GM18873 (cell line): ENCODE results near the gene SLC35A2.
"Not testable (repeated sequence)": the region's sequence is repeated elsewhere in the genome, so short reads cannot be mapped to it uniquely, and the experiment has no call there.

ENCODE experiments used
- ATAC-seq: cut with Tn5 transposase; IDR thresholded peaks from one replicate; pipeline ENCODE4 v1.9.1; 2021; ENCODE audit warnings: mild to moderate bottlenecking, moderate library complexity, moderate number of reproducible peaks; ENCODE audit not compliant: unreplicated experiment, low FRiP score

The SLC35A2 gene

DNA sequence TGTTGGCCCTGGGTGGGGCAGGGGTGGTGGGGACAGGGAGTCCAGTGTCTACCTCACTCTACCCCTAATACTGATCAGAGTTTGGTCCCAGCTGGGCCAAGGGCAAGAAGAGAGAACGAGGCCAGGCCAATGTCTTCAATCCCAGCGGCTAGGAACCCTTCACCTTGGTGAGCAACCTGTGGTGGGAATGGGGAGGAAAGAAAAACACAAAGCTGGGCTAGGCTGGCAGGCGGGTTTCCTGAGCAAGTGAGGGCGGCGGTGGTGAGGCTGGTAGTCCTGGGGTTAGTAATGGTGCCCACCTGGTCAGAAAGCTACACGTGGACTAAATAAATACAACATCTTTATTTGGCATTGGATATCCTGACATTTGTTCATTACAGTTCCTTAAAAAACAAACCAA is 8.2 kb downstream of the SLC35A2 start:
- no peak for ATAC-seq

DNA sequence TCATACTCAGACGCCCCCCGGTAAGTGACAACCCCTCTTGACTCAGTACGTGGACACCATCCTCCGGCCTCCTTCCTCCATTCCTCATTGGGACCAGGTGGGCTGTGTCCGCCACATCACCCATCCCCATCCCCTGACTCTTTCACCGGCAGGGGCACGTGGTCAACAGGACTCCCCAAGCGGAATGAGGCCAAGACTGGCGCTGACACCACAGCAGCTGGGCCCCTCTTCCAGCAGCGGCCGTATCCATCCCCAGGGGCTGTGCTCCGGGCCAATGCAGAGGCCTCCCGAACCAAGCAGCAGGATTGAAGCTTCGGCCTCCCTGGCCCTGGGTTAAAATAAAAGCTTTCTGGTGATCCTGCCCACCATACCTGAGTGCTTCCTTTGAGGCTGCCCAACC is 8.7 kb downstream of the SLC35A2 start:
- no peak for ATAC-seq

DNA sequence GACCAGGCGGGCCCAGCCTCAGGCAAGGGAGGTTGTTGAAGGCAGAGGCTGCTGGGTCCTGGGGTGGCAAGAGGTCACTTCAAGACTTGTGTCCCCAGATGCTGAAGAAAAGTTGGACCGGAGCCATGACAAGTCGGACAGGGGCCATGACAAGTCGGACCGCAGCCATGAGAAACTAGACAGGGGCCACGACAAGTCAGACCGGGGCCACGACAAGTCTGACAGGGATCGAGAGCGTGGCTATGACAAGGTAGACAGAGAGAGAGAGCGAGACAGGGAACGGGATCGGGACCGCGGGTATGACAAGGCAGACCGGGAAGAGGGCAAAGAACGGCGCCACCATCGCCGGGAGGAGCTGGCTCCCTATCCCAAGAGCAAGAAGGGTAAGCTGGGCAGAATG is 9.3 kb downstream of the SLC35A2 start:
- ATAC-seq, result no peak

DNA sequence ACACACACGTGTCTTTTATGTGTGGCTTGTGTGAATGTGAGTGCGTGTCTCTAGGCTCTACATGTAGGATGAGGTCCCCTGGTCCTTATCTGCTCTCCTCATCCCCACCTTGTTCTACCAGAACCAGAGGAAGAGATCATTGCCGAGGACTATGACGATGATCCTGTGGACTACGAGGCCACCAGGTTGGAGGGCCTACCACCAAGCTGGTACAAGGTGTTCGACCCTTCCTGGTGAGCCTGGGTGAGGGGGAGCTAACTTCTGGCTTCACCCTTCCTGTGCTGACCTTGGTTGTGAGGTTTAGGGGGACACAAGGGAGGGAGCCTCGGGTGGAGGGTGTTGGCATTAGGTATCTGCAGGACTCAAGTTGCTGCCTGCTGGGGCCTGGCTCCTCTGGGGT is 10.4 kb downstream of the SLC35A2 start:
- ATAC-seq, result no peak

- no peak for ATAC-seq
Observed at GRCh38 chrX:48899078-48899410, 12.4 kb downstream of the SLC35A2 start.

GRCh38 chrX:48897625-48898306 is 13.7 kb downstream of the SLC35A2 start, which contains the start of the genes PQBP1 and TIMM17B:
PQBP1 (plus strand) TSS chrX:48897930; CDS start chrX:48898510, 580 bp downstream.
TIMM17B (minus strand) TSS chrX:48897768; CDS start chrX:48897749, 19 bp downstream.
- ATAC-seq, result peak; percentile 86

DNA sequence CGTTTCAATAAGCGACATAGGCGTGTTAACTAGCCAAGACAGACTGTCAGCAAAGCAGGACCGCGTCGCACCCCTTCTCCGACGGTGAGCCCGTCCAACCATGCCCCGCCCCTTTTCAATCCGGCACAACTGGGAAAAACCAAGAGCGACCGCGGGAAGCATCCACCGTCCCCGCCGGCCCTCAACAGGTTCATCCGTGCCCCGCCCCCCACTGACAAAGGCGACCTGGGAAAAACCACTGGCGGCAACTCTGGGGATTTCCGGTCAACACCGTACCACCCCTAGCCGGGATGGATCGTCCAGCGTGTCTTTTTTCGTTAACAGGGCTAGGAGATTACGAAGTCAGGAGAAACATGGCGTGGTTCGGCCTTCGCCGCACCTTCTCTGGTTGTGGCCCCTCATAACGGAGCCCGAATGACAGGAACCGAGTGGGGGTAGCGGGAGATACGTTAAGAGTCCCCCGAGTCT is 14.3 kb downstream of the SLC35A2 start:
- ATAC-seq, result no peak

DNA sequence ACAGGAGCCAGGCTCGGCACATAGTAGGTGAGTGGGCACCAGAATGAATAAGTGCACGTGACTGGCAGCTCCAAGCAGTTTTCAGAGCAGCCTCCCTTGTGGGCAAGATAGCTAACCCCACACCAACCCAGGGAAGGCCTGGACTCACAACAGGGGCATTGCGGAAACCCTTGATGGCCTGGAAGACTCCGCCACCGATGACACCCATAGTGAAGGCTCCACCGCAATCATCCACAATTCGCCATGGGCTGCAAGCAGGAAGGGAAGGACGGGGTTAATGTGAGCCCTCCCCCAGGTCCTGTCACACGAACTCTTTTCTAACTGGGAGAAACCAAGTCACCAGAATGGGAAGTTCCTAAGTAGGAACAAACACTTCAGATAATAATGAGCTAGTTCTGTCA is 14.8 kb downstream of the SLC35A2 start:
- no peak for ATAC-seq

DNA sequence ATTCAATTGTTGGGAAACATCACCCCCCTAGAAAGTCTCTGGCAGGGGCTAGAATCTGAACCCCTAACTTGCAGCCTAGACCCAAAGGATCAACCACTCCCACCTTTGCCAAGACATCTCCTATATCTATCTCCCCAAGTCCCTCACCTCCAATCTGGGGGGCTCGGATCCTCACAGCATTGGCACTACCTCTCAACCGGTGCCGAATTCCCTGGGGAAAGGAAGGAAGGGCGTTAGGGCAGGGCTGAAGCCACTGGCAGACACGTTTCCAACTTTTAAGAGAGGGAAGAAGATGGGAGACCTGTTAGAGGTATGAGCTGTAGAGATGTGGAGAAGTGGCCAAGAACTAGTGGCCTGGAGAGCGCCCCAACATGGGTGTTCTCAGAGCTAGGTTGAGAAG is 16.6 kb downstream of the SLC35A2 start:
- ATAC-seq, result no peak

- ATAC-seq, result no peak
Observed at GRCh38 chrX:48893556-48894348, 17.7 kb downstream of the SLC35A2 start.

DNA sequence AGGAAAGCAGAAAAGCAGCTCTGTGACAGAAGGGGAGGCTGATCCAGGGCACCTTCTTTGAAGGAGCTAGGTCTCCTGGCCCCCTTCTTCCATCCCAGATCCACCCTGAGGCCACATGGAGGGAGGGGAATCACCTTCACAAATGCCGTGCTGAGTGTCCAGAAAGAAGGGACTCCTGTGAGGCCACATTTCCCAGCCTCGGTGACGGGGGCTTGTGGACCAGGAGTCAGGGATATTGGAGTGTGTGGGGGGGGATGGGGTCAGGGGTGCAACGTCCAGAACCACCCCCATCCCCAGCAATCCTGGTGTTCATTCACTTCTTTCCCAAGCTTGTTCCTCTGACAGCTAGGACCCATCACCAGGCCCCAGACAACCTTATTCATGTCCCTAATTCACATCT is 18.6 kb downstream of the SLC35A2 start:
- no peak for ATAC-seq

DNA sequence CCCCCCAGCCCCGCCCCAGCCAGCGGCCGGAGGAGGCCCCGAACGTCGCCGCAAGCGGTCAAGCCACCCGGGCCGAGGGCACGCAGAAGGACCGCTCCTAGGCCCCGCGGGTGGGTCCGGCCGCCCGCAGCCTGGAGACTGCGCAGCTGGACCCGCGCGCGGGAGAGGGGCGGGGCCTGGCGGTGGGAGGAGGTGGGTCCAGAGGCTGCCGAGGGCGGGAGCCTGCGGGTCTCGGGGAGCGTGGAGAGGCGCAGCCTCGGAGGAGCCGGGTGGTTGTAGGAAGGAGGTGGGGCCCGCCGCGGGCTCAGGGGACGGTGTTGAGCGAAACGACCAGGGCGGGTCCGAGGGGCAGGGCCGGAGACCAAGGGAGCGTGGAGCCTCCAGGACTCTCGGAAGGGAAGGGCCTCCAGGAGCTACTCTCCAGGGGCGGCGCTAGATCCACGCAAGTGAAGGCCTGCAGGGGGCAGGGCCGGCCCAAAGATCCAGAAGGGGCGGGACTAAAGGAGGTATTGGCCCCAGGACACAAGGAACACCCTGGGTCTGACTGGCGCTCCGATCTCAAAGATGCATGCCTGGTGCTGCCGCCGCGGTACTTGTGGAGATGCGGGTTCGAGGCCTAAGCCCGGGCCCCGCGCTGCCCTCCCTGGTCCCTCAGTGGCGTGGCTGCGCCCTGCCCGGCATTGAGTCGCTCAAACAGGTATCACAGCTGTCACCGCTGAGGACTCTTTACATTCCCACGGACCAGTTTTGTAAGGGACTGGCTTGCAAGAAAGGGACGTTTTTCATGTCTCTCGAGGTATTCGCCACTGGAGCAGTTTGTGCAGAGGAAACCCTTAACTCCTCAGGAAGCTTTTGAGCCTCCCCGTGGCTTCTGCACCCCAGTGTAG is 19.8 kb downstream of the SLC35A2 start:
- ATAC-seq, result peak; percentile 57

- ATAC-seq, result peak; percentile 11
Observed at GRCh38 chrX:48890934-48891401, 20.5 kb downstream of the SLC35A2 start.

GRCh38 chrX:48890296-48890925 is 21.0 kb downstream of the SLC35A2 start:
- no peak for ATAC-seq

DNA sequence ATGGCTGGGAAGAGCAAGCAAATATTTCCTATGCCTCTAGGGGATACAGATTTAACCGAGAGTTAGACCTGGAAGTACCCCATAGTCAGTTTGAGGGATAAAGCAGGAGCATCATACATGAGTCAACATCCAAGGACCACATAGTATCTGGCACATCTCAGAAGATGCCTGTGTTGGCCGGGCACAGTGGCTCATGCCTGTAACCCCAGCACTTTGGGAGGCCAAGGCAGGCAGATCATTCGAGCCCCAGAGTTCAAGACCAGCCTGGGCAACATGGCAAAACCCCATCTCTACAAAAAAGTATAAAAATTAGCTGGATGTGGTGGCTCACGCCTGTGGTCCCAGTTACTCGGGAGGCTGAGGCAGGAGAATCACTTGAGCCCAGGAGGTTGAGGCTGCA is 24.9 kb downstream of the SLC35A2 start:
- not testable (repeated sequence) for ATAC-seq

DNA sequence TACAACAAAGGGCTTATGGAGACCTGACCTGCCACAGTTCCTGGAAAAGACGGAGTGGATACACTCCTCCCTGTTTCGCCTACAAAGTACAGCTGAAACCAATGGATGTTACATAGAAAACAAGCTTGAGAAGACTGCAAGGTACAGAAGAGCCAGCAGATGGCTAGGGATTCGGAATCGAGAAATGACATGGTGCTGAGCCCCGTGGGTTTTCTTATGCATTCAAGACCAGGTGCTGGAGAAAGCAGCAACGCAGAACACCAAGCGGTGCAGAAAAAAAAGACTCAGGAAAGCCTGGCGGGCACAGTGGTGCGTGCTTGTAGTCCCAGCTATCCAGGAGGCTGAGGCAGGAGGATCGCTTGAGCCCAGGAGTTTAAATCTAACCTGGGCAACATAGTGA is 27.7 kb downstream of the SLC35A2 start:
- ATAC-seq, result no peak

GRCh38 chrX:48876944-48877343 is 34.5 kb downstream of the SLC35A2 start:
- ATAC-seq, result not testable (repeated sequence)

DNA sequence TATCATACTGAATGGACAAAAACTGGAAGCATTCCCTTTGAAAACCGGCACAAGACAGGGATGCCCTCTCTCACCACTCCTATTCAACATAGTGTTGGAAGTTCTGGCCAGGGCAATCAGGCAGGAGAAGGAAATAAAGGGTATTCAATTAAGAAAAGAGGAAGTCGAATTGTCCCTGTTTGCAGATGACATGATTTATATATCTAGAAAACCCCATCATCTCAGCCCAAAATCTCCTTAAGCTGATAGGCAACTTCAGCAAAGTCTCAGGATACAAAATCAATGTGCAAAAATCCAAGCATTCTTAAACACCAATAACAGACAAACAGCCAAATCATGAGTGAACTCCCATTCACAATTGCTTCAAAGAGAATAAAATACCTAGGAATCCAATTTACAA is 39.4 kb downstream of the SLC35A2 start:
- ATAC-seq, result not testable (repeated sequence)

GRCh38 chrX:48864210-48864609 is 47.2 kb downstream of the SLC35A2 start:
- no peak for ATAC-seq

GRCh38 chrX:48854898-48855297 is 56.5 kb downstream of the SLC35A2 start:
- no peak for ATAC-seq
